Astrocyte (in vitro differentiated cells and primary cell): ENCODE results near the gene IPPK. TPM values are rescaled to one million over a fixed set of nuclear protein-coding genes. Genes with fewer than 3 reads are reported as not detected.

ENCODE experiments used
- DNase-seq: peaks from one replicate; pipeline ENCODE4 v3.0.0-alpha.2; 2010; ENCODE audit warnings: low read depth
- FAIRE-seq: peaks from 2 replicates; lab custom pipeline; 2011; peaks lifted over from hg19 to GRCh38; lab: Jason Lieb, UNC
- H2AFZ ChIP-seq: 2 replicates; pipeline ENCODE4 v1.6.0; 2012; ENCODE audit warnings: low read depth, low read length, inconsistent platforms
- H3K27ac ChIP-seq: 2 replicates; pipeline ENCODE4 v1.5.1; 2011; ENCODE audit warnings: low read depth, low read length, inconsistent platforms
- H3K27me3 ChIP-seq: 2 replicates; pipeline ENCODE4 v1.6.0; 2011; ENCODE audit warnings: low read length, inconsistent platforms; ENCODE audit not compliant: insufficient read depth
- H3K36me3 ChIP-seq: 2 replicates; pipeline ENCODE4 v1.5.1; 2011; ENCODE audit warnings: low read length, inconsistent platforms; ENCODE audit not compliant: insufficient read depth
- H3K4me1 ChIP-seq: 2 replicates; pipeline ENCODE4 v1.5.1; 2011; ENCODE audit warnings: low read length, inconsistent platforms; ENCODE audit not compliant: insufficient read depth
- H3K4me2 ChIP-seq: 2 replicates; pipeline ENCODE4 v1.6.0; 2012; ENCODE audit warnings: low read length, inconsistent platforms
- H3K4me3 ChIP-seq: 2 replicates; pipeline ENCODE4 v1.5.1; 2011; ENCODE audit warnings: low read depth, mild to moderate bottlenecking, low read length, inconsistent platforms; ENCODE audit not compliant: insufficient read depth
- H3K79me2 ChIP-seq: 2 replicates; pipeline ENCODE4 v1.6.0; 2012; ENCODE audit warnings: mild to moderate bottlenecking, low read length, inconsistent platforms; ENCODE audit not compliant: insufficient read depth
- H3K9ac ChIP-seq: 2 replicates; pipeline ENCODE4 v1.6.0; 2012; ENCODE audit warnings: mild to moderate bottlenecking, low read length, inconsistent platforms
- H3K9me3 ChIP-seq: 2 replicates; pipeline ENCODE4 v1.5.1; 2012; ENCODE audit warnings: low read depth, mild to moderate bottlenecking, low read length, inconsistent platforms; ENCODE audit not compliant: insufficient read depth
- H4K20me1 ChIP-seq: 2 replicates; pipeline ENCODE4 v1.6.0; 2012; ENCODE audit warnings: low read length, inconsistent platforms; ENCODE audit not compliant: insufficient read depth
- H3K27ac Mint-ChIP-seq: one replicate; pipeline ENCODE4 v1.8.0; 2021; ENCODE audit warnings: mild to moderate bottlenecking, mixed read lengths; ENCODE audit not compliant: unreplicated experiment
- H3K27me3 Mint-ChIP-seq: one replicate; pipeline ENCODE4 v1.8.0; 2021; ENCODE audit warnings: low read depth, mixed read lengths; ENCODE audit not compliant: unreplicated experiment
- H3K36me3 Mint-ChIP-seq: one replicate; pipeline ENCODE4 v1.8.0; 2021; ENCODE audit warnings: low read depth, mixed read lengths; ENCODE audit not compliant: unreplicated experiment
- H3K4me1 Mint-ChIP-seq: one replicate; pipeline ENCODE4 v1.8.0; 2021; ENCODE audit warnings: low read depth, mixed read lengths; ENCODE audit not compliant: unreplicated experiment
- H3K4me3 Mint-ChIP-seq: one replicate; pipeline ENCODE4 v1.8.0; 2021; ENCODE audit warnings: mild to moderate bottlenecking, moderate library complexity, mixed read lengths; ENCODE audit not compliant: unreplicated experiment
- H3K9me3 Mint-ChIP-seq: one replicate; pipeline ENCODE4 v1.8.0; 2021; ENCODE audit warnings: mild to moderate bottlenecking, mixed read lengths; ENCODE audit not compliant: unreplicated experiment
- CTCF ChIP-seq: IDR thresholded peaks from 2 replicates; pipeline ENCODE4 v1.5.1; 2011; ENCODE audit warnings: low read depth, mild to moderate bottlenecking, inconsistent platforms, low read length, moderate library complexity; ENCODE audit not compliant: insufficient read depth
- EZH2 ChIP-seq: IDR thresholded peaks from 2 replicates; pipeline ENCODE4 v1.6.1; 2012; ENCODE audit warnings: mild to moderate bottlenecking, low read length, inconsistent platforms; ENCODE audit not compliant: insufficient read depth
- total RNA-seq: library from RNA; stranded (reverse); gene quantifications from 2 replicates; pipeline ENCODE4 v1.2.1, GENCODE V29; 2021

Gene IPPK
- total RNA-seq, 1 donor from 2014 or later = 14.1 TPM

GRCh38 chr9:92650296-92650695, 19.6 kb downstream of the IPPK start:
- Mint-ChIP-seq H3K4me1 (peaks cover 2% of the 10 kb centered on the region), H3K36me3 (peaks cover 47% of the 10 kb centered on the region), H3K4me3 (no peak overlapping the region), H3K9me3 (no peaks in the 10 kb centered on the region), H3K27ac (no peak overlapping the region), H3K27me3 (no peaks in the 10 kb centered on the region)
- DNase-seq (no peak), FAIRE-seq (no peak)
- Histone ChIP-seq H3K36me3 (peaks cover 19% of the 10 kb centered on the region), H3K4me3 (no peak overlapping the region), H3K79me2 (peaks cover 23% of the 10 kb centered on the region), H3K9me3 (no peaks in the 10 kb centered on the region), H3K9ac (no peak overlapping the region), H3K4me1 (peaks cover 10% of the 10 kb centered on the region), H2AFZ (no peak overlapping the region), H4K20me1 (peaks cover 41% of the 10 kb centered on the region), H3K27me3 (no peaks in the 10 kb centered on the region), H3K27ac (no peak overlapping the region), H3K4me2 (no peak overlapping the region)
- TF ChIP-seq CTCF (no peak), EZH2 (no peak)

- DNase-seq (no peak), FAIRE-seq (no peak)
- Histone ChIP-seq H4K20me1 (peaks cover 29% of the 10 kb centered on the region), H3K9me3 (no peaks in the 10 kb centered on the region), H3K27me3 (no peaks in the 10 kb centered on the region), H3K4me3 (no peak overlapping the region), H3K9ac (no peak overlapping the region), H2AFZ (no peak overlapping the region), H3K4me1 (peaks cover 2% of the 10 kb centered on the region), H3K36me3 (peaks cover 25% of the 10 kb centered on the region), H3K79me2 (peaks cover 16% of the 10 kb centered on the region), H3K4me2 (no peak overlapping the region), H3K27ac (no peak overlapping the region)
- H3K27me3 Mint-ChIP-seq = no peaks in the 10 kb centered on the region
- H3K36me3 Mint-ChIP-seq = peaks cover 53% of the 10 kb centered on the region
- no peak overlapping the region for H3K27ac Mint-ChIP-seq
- TF ChIP-seq EZH2 (no peak), CTCF (no peak)
- no peak overlapping the region for H3K4me3 Mint-ChIP-seq
- no peaks in the 10 kb centered on the region for H3K9me3 Mint-ChIP-seq
- peaks cover 2% of the 10 kb centered on the region for H3K4me1 Mint-ChIP-seq
These were observed 20.9 kb downstream of the IPPK start for GRCh38 chr9:92649007-92649406.

GRCh38 chr9:92648474-92648971, 21.4 kb downstream of the IPPK start:
- no peaks in the 10 kb centered on the region for H3K9me3 ChIP-seq
- H3K4me1 ChIP-seq = no peaks in the 10 kb centered on the region
- TF ChIP-seq CTCF = no peak
- TF ChIP-seq EZH2 = no peak
- no peak overlapping the region for H3K4me3 ChIP-seq
- no peaks in the 10 kb centered on the region for H3K9me3 Mint-ChIP-seq
- peaks cover 29% of the 10 kb centered on the region for H3K36me3 ChIP-seq
- no peak overlapping the region for H3K27ac ChIP-seq
- FAIRE-seq (no peak), DNase-seq (no peak)
- no peak overlapping the region for H3K27ac Mint-ChIP-seq
- peaks cover 2% of the 10 kb centered on the region for H3K4me1 Mint-ChIP-seq
- no peak overlapping the region for H3K9ac ChIP-seq
- no peak overlapping the region for H3K4me3 Mint-ChIP-seq
- peaks cover 50% of the 10 kb centered on the region for H3K36me3 Mint-ChIP-seq
- no peaks in the 10 kb centered on the region for H3K27me3 ChIP-seq
- peaks cover 16% of the 10 kb centered on the region for H3K79me2 ChIP-seq
- no peak overlapping the region for H3K4me2 ChIP-seq
- peaks cover 28% of the 10 kb centered on the region for H4K20me1 ChIP-seq
- no peaks in the 10 kb centered on the region for H3K27me3 Mint-ChIP-seq
- H2AFZ ChIP-seq = no peak overlapping the region
